GM18502 (cell line): ENCODE results near the gene KDM5B.
A peak's percentile ranks its signal among the peaks of the same experiment; 100 is the strongest.
"Not testable (repeated sequence)": the region's sequence is repeated elsewhere in the genome, so short reads cannot be mapped to it uniquely, and the experiment has no call there.

ENCODE experiments used
- ATAC-seq: cut with Tn5 transposase; IDR thresholded peaks from one replicate; pipeline ENCODE4 v1.9.1; 2021; ENCODE audit warnings: mild to moderate bottlenecking; ENCODE audit not compliant: unreplicated experiment, poor library complexity

The KDM5B gene

DNA sequence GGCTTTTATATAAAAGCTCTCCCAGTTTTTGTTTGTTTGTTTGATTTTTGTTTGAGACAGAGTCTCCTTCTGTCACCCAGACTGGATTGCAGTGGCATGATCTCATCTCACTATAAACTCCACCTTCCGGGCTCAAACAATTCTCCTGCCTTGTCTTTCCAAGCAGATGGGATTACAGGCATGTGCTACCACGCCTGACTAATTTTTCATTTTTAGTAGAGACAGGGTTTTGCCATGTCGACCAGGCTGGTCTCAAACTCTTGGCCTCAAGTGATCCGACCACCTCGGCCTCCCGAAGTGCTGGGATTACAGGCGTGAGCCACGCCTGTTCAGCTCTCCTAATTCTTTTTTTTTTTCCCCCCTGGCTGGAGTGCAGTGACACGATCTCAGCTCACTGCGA lies 6.9 kb upstream of the KDM5B start:
- no peak for ATAC-seq

DNA sequence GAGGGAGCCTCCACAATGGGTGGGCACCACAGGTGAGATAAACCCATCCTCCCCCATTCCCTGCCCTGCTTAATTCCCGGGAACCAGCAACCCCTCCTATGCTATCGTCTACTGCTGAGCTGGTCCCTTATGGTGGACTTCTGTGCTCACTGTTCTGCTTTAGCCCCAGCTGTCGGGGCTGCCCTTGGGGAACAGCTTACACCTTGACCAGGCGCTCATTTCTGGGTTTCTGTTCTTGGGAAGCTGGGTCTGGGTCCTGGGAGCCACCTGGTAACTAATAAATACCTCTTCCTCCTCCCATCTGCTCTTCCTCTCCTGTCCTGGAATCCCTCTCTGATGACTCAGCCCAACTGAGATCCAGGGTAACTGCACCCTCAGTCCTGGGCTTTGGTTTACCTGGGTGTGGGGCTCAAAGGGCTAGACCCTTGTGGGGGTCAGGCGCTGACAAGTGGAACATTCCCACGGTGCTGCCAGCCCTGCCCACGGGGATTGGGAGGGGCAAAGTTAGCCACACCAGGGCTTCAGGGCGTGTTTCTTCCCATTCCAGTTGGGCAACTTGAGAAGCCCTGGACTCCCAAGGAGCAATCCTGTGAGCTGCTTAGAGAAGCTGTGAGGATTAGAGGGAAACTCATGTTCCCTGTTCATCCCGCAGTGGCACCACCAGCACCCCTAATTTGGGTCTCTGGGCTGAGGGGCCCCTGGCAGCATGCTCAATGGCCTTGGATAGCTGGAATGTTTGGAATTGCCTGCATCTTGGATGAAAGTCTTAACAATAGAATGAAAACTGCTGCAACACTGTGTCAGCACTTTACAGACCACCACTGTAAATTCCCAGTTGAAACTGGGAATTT lies 4.2 kb upstream of the KDM5B start:
- no peak for ATAC-seq

DNA sequence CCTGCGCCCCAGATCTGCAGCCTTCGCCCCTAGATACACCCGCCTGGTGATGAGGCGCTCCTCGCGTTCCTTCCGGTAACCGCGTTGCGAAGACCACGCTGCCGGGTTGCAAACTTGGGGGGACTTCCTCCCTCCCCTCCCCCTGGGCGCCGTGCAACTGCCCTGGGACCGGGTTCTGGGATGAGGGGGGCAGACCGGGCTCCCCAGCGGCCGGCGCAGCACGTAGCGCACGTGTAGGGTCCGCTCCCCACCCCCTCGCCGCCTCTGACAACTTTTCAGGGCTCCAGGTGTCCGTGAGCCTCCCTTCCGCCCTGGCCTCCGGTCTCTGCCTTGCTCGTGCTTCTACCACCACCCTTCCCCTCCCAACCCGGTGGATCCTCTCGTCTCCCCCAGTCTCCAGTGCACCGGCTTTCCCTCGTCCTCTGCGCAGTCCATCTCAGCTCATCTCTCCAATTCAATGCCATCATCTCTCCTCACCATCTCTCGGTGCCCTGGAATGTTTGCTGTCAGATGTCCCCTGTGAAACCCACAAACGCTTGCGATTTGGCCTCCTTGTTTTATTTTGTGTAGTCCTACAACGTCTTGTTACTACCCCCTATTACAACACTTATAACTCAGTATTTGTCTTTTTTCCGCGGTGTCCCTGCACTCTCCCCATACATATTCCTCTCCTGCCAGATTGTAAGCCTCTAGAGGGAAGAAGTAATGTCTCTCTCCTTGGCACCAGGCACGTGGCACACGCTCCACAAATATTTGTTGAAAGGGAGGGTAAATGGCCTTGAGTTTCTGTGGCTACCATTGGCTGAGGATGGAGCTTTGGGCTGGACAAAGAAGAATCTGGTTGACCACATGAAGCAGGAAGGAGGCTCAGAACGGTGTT lies 3.3 kb upstream of the KDM5B start:
- peak; percentile 20 for ATAC-seq

DNA sequence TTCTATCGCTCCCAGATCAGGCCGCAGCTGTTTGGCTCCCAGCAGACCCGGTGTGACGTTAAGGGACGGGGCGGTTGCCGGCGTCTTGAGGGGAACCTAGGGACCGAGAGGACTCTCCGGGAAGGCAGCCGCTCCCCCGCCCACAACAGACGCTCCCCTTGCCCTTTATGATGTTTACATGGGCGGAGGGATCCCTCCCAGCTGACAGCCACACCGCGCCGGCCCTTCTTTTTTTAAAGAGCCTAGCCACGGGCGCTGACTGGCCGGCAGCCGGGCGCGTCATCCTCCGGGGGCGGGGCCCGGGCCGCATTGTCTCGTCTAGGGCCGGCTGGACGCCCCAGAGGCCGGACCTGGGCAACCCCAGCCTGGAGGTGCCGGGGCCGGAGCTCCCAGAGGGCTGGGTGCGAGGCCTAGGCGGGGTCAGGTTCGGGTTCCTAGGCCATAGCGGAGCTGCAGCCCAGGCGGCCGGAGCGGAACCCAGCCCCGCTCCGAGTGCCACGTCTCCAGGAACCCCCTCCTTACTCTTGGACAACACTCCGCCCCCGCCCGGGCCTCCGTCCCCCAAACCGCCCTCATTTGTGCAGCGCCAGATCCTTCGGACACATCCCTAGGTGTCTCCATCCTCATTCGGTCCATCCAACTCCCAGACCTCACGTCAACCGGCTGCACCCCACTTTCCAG lies 2.5 kb upstream of the KDM5B start, which contains the start of gene PCAT6:
TSS of gene PCAT6 (plus strand) at position 340 of the 681 bp plus-strand sequence.
- peak; percentile 75 for ATAC-seq

DNA sequence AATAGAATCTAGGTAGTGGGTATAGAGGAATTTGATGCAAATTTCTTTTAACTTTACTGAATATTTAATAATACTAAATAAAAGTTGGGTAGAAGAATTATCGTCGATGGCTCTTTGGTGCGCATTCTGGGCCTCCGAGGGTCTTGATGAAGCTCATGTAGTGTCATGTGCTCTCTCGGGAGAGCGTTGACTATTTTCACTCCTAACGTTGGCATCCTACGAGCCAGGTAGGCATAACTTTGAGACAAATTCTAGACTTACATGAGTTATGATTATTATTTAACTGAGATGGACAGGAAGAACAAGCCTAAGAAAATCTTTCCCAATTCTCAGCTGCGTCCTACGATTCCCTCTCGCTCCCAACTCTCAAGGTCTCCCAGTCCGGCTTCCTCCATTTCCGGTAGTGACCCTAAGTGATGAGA lies 2.0 kb upstream of the KDM5B start:
- ATAC-seq, result no peak

DNA sequence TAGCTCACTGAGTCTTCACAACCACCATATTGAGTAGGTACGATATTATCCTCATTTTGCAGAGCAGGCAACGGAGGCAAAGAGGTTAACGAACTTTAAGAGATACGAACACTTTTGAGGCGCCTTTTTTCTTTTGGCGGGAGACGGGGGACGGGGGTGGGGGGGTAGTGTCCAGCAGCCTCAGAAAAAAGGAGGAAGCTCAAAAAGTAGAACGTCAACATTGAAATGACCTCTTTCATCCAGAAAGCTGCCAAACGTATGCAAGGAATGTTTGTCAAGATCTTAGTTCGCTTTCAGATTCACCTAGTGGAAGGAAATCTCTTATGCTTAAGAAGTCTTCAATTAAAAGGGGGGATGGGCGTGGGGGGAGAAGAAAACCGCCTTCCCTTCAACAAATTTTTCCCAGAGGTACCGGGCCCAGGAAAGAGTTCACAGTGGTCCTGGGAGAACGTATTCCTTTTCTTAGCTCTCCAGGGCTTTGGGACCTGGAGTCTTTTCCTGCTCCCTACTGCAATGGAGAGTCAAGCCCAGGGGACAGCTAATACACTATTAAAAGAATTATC lies 1.5 kb upstream of the KDM5B start:
- no peak for ATAC-seq

DNA sequence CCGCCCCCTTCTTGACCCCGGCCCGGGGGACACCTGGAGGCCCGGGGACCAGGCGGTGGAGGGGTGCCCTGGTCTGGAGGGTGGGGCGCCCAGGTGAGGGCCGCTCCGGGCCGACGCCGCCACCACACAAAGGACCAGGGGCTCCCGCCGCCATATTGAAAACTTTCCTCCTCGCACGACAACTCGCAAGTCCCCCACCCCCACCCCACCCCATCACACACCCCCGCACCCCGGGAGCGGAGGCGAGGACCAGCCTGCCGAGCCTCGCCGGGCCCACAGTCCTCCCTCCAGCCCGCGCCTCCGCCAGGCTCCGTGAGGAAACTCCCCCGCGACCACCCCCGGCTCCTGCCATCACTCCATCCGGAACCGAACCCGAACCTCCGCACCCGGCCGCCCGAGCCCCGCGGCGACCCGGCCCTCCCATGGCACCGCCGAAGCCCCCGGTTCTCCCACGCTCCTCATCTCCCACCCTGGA lies 733 bp downstream of the KDM5B start:
- ATAC-seq, result no peak

DNA sequence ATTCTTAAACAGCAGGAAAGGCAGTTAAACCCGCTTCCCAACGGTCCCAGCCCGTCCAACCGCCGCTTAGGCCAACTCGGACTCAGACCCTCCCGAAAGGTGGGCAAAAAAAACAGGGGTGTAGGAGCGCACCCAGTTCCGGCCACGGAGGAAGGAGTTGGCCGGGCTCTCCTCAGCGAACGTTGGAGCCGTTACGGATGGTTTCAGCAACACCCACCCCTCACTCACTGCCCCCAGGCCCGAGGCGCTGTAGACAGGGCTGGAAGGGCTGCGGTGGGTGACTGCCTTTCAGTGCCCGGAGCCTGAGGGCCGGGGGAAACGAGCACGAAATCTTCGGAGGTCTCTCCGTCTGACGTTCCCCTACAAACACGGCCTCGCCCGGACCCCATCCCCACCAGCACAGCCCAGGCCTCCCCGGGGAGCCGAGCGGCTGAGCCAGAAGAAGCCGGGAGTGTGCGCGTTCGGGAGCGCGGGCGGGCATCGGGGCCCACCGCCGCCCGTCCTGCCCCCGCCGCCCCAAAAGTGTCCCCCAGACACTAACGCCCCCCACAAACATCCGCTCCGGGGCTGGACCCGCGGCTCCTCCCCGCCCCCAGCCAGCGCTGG lies 1.3 kb downstream of the KDM5B start:
- no peak for ATAC-seq

DNA sequence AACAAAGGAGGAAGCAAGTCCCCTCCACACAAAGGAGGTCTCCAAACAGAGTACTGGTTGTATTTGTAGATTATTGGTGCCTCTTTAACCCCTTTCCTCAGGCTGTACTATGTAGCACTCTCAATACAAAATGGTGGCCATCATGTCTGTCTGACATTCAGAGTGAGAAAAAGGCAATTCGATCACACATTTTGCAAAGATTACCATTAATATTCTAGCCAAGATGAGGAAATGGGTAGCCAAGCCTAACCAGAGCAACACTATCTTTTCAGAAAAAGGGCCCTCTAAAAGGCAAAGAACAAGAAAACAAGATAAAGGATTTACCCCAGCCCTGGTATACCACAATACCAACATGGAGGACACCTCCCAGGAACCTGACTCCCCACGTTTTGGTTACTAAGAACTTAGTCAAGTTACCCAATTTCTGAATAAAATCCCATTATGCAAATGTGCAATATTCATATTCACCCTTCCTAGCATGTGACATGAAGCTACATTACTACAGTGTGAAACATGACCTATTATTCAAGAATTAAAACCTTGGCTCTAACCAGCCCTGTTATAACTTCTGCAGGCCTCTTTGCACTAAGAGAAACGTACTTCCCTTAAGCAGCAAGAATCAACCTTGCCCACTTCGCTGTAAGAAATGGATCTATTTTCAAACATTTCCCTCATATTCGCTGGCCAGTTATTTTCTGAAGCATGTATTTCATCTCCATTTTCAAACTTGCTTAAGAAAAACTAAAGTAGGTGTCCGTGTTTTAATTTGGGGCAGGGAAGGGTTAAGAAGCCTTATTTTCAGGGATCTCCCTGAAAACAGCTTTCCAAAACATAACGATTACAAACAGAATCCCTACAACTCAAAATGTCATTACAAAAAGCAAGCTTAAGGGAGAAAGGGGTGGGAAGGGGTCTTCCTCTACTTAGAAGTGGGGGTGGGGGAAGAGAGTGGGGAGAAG lies 2.1 kb downstream of the KDM5B start:
- no peak for ATAC-seq

DNA sequence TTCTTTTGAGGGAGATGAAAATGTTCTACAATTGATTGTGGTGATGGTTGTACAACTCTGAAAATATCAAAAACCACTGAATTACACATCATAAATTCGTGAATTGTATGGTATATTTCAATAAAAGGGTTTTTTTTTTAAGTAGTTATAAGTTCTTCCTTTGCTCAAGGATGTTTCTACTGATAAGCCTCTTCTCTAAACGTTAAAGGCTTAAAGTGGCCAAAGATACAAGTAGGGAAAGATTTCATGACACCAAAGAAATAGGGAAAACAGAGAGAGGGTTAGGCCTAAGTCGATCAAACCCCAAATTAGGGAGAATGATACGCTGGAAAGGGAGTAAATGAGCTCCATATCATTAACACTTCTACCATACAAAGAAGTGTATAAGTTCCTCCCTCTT lies 4.1 kb downstream of the KDM5B start:
- ATAC-seq, result no peak

DNA sequence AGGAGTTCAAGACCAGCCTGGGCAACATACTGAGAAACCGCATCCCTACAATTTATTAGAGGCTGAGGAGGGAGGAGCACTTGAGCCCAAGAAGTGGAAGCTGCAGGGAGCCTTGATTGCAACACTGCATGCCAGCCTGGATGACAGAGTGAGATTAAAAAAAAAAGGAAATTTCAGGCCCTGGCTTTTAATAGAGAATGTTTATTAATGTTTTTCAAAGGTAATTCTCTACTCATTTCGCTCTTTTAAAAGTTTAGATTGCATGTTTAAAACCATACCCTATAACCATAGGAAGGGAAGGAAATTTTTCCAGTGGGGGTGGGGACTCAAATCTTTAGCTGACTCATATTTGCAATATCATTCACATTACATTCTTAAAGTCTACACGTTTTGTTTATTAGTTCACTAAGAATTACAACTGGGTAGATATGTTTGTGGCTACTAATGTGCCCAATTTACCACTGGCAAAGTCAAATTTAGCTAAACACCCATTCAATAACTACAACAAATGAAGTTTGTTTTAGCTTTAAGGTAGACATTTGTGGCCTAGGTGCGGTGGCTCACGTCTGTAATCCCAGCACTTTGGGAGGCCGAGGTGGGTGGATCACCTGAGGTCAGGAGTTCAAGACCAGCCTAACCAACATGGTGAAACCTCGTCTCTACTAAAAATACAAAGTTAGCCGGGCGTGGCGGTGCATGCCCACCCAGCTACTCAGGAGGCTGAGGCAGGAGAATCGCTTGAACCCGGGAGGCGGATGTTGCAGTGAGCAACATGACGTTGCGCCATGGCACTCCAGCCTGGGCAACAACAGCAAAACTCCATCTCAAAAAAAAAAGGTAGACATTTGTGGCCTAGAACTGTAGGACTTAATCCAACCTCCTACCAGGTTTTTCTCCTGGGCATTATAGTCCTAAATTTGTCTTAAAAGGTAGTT lies 5.0 kb downstream of the KDM5B start:
- no peak for ATAC-seq

DNA sequence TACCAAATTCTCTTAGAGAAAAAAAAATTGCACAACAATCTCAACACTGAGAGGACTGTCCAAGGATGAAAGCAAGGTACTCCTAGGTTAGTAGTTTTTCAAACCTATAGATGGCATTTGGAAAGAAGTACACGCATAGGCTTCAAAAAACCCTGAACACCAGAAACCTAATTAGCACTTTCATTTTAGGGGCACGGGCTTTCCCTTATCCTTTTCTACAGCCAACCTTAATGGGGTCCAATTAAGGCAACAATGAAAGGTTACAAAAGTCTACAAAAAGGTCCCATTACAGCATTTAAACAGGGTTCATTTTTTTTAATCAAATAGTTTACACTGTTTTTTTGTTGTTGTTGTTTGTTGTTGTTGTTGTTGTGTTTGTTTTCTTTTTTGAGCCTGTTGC lies 6.2 kb downstream of the KDM5B start:
- ATAC-seq, result no peak

DNA sequence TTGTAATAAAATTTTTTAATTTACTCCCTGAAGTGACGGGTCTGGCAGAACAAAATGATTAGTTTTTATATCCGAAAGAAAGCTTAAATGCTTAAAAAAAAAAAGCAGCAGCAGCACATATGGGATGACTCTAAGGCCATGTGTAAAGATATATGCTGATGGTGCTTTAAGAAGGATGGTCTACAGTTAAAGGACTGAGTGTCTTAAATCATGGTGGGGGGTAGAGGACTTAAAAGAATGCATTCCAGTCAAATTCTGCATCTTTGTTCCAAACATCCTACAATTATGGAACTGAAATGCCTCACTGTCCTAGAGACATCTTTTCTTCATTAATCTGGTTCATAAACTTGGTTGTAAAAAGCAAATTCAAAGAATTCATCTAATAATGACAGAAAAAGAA lies 7.0 kb downstream of the KDM5B start:
- ATAC-seq, result no peak

DNA sequence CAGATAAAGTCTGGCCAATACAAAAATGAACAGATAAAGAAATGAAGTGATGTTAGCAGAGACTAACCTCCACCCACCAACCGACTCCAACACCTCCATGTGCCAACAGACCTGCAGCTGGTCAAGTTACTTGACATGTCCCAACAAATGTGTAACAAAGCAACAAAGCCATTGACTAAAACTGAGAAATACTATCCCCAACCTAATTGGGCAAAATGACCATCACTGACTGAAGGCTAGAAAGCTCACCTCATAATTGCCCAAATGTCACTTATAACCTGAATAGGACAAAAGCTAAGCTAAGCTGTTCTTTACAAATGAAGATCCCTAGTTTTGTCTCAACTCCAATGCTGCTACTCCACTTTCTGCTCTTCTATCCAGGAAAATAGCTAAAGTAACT lies 7.5 kb downstream of the KDM5B start:
- no peak for ATAC-seq

DNA sequence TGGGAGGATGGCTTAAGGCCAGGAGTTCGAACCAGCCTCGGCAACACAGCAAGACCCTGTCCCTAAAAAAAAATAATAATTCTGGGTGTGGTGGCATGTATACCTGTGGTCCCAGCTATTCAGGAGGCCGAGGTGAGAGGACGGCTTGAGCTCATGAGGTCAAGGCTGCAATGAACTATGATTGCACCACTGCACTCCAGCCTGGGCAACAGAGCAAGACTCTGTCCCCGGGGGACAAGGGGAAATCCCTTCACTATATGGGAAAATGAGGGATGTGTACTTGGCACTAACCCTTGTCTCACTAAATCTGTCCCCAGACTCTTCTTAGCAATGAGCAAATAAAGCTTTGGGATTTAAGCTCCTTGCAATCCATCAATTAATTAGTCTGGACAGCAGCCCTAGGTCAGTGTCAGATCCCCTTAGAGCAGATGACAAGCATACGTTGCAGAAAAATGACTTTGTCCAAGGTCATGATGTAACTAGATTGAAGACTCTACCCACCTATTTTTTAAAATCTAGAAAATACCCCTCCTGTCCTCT lies 9.4 kb downstream of the KDM5B start:
- no peak for ATAC-seq

DNA sequence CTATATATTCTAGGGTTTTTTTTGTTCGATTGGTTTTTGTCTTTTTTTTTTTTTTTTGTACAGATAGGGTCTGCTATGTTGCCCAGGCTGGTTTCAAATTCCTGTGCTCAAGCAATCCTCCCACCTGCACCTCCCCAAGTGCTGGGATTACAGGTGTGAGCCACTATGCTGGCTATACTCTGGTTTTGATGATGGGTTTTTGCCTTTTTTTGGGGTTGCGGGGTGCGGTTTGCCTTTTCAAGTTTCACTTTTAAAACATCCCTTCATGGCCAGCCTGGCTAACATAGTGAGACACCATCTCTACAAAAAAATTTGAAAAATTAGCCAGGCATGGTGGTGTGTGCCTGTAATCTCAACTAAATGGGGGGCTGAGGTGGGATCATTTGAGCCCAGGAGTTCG lies 10.0 kb downstream of the KDM5B start:
- ATAC-seq, result no peak

DNA sequence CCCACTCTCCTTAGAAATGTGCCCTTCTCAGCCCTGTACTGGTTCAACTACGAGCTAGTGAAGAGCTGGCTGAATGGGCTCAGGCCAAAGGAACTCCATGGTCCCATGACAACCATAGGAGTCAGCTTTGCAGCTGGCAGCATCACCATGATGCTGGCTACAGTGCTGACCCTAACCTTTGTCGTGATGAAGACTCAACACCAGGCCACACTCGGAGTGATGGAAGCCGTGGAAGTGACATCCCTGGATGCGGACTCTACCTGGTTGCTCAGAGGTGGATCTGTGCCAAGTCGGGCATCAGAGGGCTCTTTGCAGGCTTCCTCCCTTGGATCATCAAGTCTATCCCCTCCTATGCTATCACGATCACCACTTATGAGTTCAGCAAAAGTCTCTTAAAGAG lies 11.6 kb downstream of the KDM5B start:
- ATAC-seq, result no peak

DNA sequence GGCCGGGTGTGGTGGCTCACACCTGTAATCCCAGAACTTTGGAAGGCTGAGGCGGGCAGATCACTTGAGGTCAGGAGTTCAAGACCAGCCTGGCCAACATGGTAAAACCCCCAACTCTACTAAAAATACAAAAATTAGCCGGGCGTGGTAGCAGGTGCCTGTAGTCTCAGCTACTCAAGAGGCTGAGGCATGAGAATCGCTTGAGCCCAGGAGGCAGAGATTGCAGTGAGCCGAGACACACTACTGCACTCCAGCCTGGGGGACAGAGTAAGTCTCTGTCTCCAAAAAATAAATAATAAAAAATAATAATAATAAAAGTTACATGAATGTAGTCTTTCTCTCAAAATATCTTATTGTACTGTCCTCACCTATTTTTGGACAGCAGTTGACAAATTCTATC lies 13.3 kb downstream of the KDM5B start:
- ATAC-seq, result not testable (repeated sequence)
